Sigmoid colon (tissue), 4 donors: ENCODE results near the gene MRPL18.

Source experiments
- POLR2A ChIP-seq, 2 donors: fragments of 450-650 bp; IDR thresholded peaks; one replicate each; pipeline ENCODE4 v1.6.1; 2016; ENCODE audit warnings: antibody characterized with exemption in 2 of 2, mild to moderate bottlenecking in 2 of 2, moderate library complexity in 2 of 2
- POLR2AphosphoS5 ChIP-seq, 4 donors: sonication (generic); formaldehyde crosslinking; IDR thresholded peaks; one replicate each; pipeline ENCODE4 v1.6.1; 2017; ENCODE audit warnings: antibody characterized with exemption in 4 of 4

DNA sequence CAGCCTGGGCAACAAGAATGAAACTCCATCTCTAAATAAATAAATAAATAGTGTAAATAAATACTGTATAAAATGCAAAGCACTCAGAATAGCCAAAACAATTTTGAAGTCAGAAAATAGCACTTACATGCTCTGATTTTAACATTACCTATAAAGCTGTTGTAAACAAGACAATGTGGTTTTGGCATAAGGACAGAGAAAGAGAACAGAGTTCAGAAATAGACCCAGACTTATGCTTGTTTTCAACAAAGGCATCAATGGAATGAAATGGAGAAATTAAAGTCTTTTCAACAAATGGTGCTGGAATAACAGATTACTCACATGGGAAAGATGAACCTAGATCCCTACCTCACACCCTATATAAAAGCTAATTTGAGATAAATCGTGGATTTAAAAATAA is 18.1 kb upstream of the MRPL18 start:
- TF ChIP-seq POLR2A (IDR thresholded peaks at IDR 0.05) (no peak), POLR2AphosphoS5 (IDR thresholded peaks at IDR 0.05) (no peak)
